ENCODE measurements around the gene THRAP3. TPM values are rescaled to one million over a fixed set of nuclear protein-coding genes. Genes with fewer than 3 reads are reported as not detected.

The THRAP3 gene
- total RNA-seq, 1 donor from 2014 or later: 80.6 TPM

DNA sequence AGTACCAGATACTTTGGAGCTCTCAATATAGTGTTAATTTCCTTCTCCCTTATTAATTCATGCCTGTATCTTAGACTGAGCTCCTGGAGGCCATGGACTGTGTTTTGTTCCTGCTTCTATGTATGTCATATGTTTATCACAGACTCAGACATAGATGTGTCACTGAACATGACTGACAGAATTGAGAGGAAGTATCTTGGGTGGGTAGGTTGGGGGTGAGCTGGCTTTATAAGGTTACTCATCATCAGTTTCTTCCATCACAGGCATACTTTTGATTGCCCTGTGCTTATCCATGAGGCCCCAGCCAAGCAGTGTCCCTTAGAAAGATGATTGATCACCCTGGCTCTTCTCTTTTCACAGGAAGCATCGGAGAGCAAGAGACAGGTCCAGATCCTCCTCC, 76.3 kb downstream of the THRAP3 start:
- no peak for DNase-seq

DNA sequence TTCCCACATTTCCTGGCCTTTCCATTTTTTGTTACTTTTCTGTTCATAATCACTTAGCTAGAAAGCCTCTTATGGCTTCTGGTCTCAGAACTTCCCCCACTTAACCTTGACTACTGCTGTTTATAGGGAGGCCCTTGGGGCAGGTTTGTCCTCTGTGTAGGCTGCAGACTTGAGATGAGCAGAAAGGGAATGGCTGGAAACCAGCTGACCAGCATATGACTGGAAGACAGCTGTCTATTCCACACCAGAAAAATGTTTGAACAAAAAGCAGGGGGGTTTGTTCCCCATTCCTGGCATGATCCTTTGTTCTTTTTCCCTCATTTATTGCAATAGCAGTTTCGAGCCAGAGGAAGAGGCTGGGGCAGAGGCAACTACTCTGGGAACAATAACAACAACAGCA, 77.0 kb downstream of the THRAP3 start:
- no peak for DNase-seq

- no peak for DNase-seq
Measured at GRCh38 chr1:36303244-36303643, 79.0 kb downstream of the THRAP3 start.

GRCh38 chr1:36303650-36304360, 79.6 kb downstream of the THRAP3 start:
- DNase-seq: no peak

DNA sequence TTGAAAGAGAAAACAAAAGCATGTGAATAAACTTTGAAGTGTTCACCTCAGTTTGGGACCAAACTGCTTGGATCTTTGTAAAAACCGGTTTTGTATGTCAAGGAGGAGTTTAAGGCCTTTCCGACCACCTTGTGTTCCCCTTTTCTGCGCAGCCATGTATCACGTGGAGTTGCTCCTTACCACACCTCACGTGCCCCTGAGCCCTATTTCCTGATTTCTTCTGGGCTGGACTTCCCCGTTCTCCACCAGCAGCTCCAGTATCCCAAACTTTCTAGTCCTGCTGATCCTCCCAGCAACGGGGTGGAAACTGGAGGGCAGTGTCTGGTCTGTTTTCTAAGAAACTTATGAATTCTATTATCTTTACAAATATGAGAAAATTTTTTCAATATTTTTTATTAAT, 80.3 kb downstream of the THRAP3 start:
- DNase-seq: no peak

DNA sequence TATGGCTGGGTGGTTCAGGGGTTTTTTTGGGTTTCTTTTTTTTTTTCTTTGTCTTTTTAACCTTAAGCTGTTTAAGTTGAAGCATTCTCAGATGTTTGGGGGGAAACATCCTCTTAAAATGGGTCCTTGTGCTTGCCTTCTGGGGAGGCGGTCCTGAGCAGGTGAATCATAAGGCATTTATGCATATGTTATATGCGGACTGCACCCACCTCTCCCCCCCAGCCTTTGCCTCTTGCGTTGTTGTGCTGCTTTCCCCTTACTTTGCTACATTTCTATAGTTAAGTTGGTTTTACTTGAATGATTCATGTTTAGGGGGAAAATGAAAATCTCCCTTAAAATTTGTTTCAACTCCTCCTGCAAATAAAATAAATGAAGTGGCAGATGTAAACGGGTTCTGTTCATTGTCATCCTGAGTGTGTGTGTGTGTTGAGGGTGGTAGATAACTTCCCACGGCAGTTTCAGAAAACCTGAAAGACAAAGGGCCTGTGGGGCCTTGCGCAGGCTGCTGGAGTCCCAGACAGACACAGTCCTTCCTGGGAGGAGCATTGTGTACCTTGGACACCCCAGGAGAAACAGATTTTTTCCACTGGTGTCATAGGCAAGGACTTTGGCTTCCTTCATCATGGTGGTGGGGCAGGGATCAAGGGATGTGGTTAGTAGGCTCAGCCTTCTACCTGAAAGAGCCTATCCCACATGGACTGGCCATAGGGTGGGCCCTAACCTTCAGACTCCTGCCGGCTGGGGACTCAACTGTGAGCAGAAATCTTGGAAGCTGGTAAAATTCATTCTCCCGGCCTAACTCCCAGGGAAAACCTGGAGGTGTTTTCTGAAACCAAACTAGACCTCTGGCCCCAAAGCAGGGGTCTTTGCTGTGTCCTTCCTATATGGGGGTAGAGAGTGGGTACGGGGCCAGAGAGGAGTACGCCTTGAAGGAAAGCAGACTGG, 81.0 kb downstream of the THRAP3 start:
- DNase-seq: no peak

DNA sequence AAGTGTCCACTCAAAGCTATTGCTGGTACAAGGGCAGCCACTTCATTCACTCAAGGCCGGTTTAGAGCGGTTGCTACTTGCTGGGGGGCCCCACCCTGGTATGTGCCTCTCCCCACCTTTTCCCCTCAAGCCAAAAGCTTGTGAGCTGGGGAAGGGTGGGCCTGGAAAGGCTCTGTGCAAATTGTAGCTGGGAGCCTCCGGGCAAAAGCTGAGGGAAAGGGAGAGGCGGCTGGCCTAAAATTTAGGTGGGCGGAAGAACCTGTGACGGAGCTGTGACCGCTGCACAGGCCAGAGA, 81.6 kb downstream of the THRAP3 start:
- DNase-seq: no peak

GRCh38 chr1:36306210-36306901, 82.1 kb downstream of the THRAP3 start, which contains the start of gene SH3D21:
TSS of gene SH3D21 (plus strand) at chr1:36306368. CDS start at chr1:36306421, 53 bp downstream.
- DNase-seq: no peak

DNA sequence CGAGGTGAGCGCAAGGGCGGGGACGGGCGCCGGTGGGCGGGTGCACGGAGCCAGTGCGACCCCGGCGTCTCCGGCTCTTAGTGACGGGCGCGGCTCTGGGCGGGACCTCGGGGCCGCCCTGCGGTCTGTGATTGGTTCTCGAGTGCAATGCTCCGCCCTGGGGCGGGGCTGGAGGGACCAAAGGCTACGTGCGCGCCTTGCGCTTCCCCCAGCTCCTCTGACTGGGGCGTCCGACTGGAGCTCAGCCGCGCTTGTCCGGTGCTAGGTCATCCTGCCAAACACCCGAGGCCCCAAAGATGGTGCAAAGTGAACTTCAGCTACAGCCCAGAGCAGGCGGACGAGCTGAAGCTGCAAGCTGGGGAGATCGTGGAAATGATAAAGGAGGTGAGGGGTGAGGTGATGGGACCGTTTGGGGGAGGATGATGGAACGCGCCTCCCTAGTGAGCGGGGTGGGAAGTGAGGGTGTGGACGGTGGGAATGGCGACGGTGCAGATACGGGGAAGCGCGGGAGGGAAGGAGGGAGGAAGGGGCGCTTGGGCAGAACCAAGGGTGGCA, 82.7 kb downstream of the THRAP3 start:
- DNase-seq: peak; percentile 88

- DNase-seq: no peak
Measured at GRCh38 chr1:36307601-36308330, 83.5 kb downstream of the THRAP3 start.

DNA sequence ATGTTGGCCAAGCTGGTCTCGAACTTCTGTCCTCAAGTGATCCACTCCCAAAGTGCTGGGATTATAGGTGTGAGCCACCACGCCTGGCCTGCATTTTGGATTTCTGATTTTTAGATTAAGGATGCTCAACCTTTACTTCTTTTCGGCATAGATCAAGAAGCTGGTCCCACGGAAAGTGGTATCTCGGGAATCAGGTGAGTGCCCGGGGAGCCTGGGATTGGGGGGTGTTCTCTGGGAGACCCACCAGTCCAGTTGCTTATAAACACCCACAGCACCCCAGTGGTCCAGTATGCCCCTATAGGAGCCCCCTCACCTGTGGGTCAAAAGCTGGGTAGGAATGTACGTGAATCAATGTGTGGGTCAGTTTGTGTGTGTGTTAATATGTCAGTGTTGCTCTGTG, 85.2 kb downstream of the THRAP3 start:
- no peak for DNase-seq

DNA sequence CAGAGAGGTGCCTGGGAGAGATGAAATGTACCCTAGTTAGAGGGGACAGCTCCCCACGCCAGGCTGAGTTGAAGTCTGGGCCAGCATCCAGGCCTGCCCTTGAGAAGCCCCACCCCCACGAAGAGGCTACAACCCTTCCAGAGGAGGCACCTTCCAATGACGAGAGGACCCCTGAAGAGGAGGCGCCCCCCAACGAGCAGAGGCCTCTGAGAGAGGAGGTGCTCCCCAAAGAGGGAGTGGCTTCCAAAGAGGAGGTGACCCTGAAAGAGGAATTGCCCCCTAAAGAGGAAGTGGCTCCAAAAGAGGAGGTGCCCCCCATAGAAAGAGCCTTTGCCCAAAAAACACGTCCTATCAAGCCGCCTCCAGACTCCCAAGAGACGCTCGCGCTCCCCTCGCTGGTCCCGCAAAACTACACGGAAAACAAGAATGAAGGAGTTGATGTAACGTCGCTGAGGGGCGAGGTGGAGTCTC, 96.1 kb downstream of the THRAP3 start:
- no peak for DNase-seq

- DNase-seq: no peak
Measured at GRCh38 chr1:36320767-36321118, 96.5 kb downstream of the THRAP3 start.

- DNase-seq: no peak
Measured at GRCh38 chr1:36321119-36321951, 97.1 kb downstream of the THRAP3 start.

DNA sequence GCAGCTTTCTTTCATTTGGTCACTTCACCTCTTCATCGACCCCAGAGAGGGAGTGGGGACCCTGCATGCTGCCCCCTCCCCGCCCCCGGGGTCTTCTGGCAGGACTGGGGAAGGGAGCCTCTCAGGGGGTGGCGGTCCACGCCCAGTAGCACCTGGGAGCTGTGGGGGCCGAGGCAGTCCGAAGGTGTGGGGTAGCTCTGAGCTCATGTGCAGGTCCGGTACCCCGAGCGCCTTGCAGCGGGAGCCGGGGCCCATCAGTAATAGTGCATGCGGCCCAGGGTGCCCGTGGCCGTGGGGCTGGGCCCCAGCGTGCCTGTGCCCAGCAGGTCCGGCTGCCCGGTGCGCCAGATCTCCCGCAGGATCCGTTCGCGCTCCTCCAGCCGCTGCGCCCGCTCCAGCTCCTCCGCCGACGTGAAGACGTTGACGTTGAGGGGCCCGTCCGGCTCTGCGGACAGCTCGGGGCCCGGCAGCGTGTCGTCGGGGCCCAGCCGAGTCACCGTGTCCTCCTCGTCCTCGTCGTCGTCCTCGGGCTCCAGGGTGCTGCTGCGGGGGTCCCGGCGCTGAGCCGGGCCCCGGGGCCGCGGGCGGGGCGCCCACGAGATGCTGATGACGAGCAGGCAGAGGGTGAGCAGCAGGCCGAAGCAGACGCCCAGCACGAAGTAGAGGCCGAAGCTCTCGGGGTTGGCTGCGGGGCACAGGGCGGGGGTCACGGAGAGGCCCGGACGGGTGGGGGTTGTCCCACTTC, 98.0 kb downstream of the THRAP3 start:
- no peak for DNase-seq

GRCh38 chr1:36322786-36323635, 98.8 kb downstream of the THRAP3 start:
- DNase-seq: no peak

DNA sequence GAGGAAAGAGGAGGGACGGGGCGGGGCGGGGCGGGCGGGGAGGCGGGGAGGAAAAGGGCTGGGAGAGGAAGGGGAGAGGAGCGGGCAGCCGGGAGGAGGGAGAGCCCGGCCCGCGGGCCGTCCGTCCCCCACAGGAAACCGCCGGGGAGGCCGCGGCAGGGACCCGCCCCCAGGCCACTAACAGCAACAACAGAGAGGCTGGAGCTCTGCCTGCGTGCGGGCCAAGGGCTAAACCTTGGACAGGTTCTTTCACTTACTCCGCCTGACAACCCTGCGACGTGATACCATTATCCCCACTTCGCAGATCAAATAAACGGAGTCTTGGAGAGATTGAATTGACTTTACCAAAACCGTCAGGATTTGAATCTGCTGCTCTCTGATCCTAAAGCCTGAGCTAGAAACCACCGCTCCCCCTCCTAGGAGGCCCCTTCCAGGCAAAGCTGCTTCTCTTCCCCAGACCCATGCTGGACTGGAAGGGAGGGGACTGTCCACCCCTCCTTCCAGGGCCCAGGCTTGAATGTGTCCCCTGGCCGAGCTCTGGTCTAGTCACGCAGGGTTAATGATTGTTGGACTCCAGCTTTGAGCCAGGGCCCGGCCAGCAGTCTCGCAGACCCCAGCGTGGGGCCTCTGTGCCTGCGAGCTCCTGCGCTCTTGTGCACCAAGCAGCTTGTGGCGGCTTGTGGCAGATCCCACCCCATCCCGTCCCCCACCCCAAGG, 99.6 kb downstream of the THRAP3 start, which contains the start of gene EVA1B:
EVA1B (minus strand) TSS at position 10 of the 717 bp plus-strand sequence. CDS start 608 bp downstream, outside the sequence.
- no peak for DNase-seq

GRCh38 chr1:36324353-36324703, 100.1 kb downstream of the THRAP3 start:
- DNase-seq: no peak

- no peak for DNase-seq
Measured at GRCh38 chr1:36326499-36326898, 102.3 kb downstream of the THRAP3 start.
